IMR-90 (cell line): Measurements from ENCODE around the gene BCL6. TPM values are rescaled to one million over a fixed set of nuclear protein-coding genes. Genes with fewer than 3 reads are reported as not detected.
A peak's percentile ranks its signal among the peaks of the same experiment; 100 is the strongest.

Experiments
- CTCF ChIP-seq: conservative IDR thresholded peaks from 2 replicates; pipeline ENCODE4 v1.5.1; 2012; ENCODE audit warnings: mild to moderate bottlenecking, low read depth, low read length, improper control_type of control experiment
- MXI1 ChIP-seq: IDR thresholded peaks from 2 replicates; pipeline ENCODE4 v1.6.1; 2012; ENCODE audit warnings: low read depth, mild to moderate bottlenecking, low read length, moderate library complexity, borderline replicate concordance
- polyA plus RNA-seq, 3 experiments: library from polyadenylated mRNA; depleted of rRNA; stranded (reverse); fragments of >200 nt; gene quantifications; 2 replicates each; pipeline ENCODE4 v1.2.3, GENCODE V29; 2012; ENCODE audit warnings: low replicate concordance in 1 of 3
- total RNA-seq: library from RNA; depleted of rRNA; stranded (reverse); fragments of >200 nt; gene quantifications from 2 replicates; pipeline ENCODE4 v1.2.3, GENCODE V29; 2012

BCL6 gene
- total and polyA plus RNA-seq, 2 of the 4 experiments (the other 2 are of a cell fraction), result 19.7 to 22.6 TPM

- peak; percentile 97 for TF ChIP-seq CTCF
- TF ChIP-seq MXI1, result peak; percentile 58; the same call in 1 of the 2 replicates
These were observed 5.5 kb downstream of the BCL6 start (continued) for GRCh38 chr3:187739561-187740332.
